Skeletal muscle satellite cell (primary cell): ENCODE measurements around the gene TNRC6C.
"Not testable (repeated sequence)": the region's sequence is repeated elsewhere in the genome, so short reads cannot be mapped to it uniquely, and the experiment has no call there.

Experiments used
- H3K27me3 ChIP-seq: 2 replicates; pipeline ENCODE4 v1.7.0; 2013; ENCODE audit warnings: low read length; ENCODE audit not compliant: control insufficient read depth, insufficient read depth
- H3K36me3 ChIP-seq: 2 replicates; pipeline ENCODE4 v1.7.0; 2013; ENCODE audit warnings: mild to moderate bottlenecking, control low read depth, low read length; ENCODE audit not compliant: insufficient read depth
- H3K4me1 ChIP-seq: 2 replicates; pipeline ENCODE4 v1.7.0; 2013; ENCODE audit warnings: low read length; ENCODE audit not compliant: control insufficient read depth, insufficient read depth
- H3K4me2 ChIP-seq: 2 replicates; pipeline ENCODE4 v1.7.0; 2013; ENCODE audit warnings: mild to moderate bottlenecking, low read length
- H3K4me3 ChIP-seq: 2 replicates; pipeline ENCODE4 v1.7.0; 2013; ENCODE audit warnings: low read length
- H3K9ac ChIP-seq: 2 replicates; pipeline ENCODE4 v1.7.0; 2013; ENCODE audit warnings: mild to moderate bottlenecking, low read depth, low read length, moderate library complexity
- H3K9me3 ChIP-seq: replicated peaks from 2 replicates; pipeline ENCODE4 v1.7.0; 2013; ENCODE audit warnings: mild to moderate bottlenecking, control low read depth, low read length

Gene TNRC6C

DNA sequence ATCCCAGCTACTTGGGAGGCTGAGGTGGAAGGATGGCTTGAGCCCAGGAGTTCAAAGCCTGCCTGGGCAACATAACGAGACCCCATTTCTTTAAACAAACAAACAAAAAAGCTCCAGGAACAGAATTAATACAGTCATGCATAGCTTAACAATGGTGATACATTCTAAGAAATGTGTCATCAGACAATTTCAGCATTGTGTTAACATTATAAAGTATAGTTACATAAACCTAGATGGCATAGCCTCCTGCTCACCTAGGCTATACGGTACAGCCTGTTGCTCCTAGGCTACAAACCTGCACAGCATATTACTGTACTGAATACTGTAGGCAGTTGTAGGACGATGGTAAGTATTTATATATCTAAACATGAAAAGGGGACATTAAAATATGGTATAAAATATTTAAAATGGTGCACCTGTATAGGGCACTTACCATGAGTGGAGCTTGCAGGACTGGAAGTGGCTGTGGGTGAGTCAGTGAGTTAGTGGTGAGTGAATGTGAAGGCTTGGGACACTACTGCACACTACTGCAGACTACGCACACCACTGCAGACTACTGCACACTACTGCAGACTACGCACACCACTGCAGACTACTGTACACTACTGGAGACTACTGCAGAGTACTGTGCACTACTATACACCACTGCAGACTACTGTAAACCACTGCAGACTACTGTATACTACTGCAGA lies 95.4 kb downstream of the TNRC6C start:
- Histone ChIP-seq H3K9ac (no peak overlapping the region), H3K36me3 (peaks cover 32% of the 10 kb centered on the region), H3K4me2 (no peak overlapping the region), H3K9me3 (no peaks in the 10 kb centered on the region), H3K4me1 (peaks cover 4% of the 10 kb centered on the region), H3K27me3 (no peaks in the 10 kb centered on the region), H3K4me3 (no peak overlapping the region)

DNA sequence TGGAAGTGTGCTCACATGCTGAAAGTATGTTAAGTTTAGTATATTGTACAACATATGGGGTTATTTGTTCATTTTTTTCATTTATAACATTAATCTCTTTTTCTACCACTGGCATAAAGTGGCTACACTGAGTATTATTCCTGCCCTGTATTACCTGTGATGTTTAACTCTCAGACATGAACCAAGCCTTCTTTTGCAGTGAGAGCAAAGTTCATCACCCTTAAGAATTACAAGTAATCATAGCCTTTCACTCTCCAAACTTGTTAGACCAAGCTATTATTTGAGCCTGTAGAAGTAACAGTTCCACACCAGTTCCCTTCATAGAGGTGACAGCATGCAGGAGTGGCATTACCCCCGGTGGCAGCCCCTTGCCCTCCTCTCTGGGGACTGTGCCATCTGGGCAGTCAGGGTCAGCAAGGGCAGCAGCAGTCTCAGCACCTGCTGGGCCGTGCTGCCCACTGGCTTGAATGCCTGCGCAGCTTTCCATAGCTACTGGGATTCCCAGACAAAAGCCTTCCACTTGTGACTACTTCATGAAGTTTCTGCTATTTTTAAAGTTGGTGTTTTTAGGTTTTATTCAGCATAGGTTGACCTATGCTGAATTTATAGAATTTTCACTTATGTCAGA lies 98.7 kb downstream of the TNRC6C start:
- Histone ChIP-seq H3K4me1 (peaks cover 9% of the 10 kb centered on the region), H3K27me3 (no peaks in the 10 kb centered on the region), H3K9me3 (no peaks in the 10 kb centered on the region), H3K4me3 (no peak overlapping the region), H3K4me2 (no peak overlapping the region), H3K36me3 (peaks cover 4% of the 10 kb centered on the region), H3K9ac (no peak overlapping the region)

DNA sequence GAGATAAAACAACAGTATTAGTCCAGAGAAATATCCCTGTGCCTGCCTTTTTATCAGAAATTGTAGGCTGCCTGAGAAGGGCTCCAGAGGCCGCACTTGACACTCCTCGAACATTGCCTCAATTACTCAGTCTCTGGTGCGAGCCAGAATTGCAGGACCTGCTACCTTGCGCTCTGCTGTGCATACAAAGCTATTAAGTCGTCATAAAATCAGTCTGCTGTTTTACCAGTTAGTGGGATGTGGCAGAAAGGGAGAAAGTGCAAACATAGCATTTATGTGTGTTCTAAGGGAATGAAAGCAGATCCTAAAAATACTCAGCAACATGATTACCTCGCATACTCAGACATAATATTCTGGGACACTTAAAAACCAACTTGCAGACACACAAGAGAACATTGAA lies 99.5 kb downstream of the TNRC6C start:
- Histone ChIP-seq H3K9ac (no peak overlapping the region), H3K4me1 (peaks cover 9% of the 10 kb centered on the region), H3K36me3 (peaks cover 4% of the 10 kb centered on the region)

DNA sequence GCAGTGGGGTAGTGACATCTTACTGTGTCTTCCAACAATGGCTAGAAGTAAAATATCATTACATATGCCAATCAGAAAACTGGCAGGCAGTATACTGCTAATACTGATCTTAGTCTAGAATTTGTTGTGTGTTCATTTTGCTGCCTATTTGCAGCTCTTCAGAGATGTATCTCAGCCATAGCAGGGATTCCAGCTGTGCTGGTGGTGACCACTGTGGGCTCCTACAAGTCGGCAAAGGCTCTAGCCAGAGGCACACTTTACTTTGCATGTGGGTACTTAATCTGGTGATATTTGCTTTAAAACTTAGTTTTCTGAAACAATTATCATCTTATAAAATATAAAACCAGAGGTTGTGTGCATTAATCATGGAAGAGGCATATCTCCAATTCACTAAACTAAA lies 100.1 kb downstream of the TNRC6C start:
- Histone ChIP-seq H3K36me3 (peaks cover 4% of the 10 kb centered on the region), H3K4me1 (peaks cover 9% of the 10 kb centered on the region), H3K4me3 (no peak overlapping the region), H3K27me3 (no peaks in the 10 kb centered on the region), H3K4me2 (no peak overlapping the region), H3K9me3 (no peaks in the 10 kb centered on the region), H3K9ac (no peak overlapping the region)

More for the DNA sequence above, 99.5 kb downstream of the TNRC6C start:
- no peaks in the 10 kb centered on the region for H3K9me3 ChIP-seq
- no peak overlapping the region for H3K4me2 ChIP-seq
- H3K27me3 ChIP-seq, result no peaks in the 10 kb centered on the region
- H3K4me3 ChIP-seq, result no peak overlapping the region

DNA sequence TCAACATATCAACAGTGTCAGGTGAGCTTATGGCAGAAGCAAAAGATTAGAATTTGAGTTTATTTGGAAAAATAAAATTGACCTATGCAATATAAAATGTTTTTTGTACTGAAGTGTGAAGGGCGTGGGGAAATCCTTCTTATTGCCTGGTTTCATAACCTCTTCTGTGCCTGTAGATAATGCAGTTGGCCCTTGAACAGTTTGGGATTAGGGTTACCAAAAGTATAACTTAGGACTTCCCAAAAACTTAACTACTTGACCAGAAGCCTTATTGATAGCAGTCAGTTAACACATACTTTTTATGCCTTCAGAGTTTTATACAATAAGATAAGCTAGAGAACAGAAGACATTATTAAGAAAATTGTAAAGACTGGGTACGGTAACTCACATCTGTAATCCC lies 104.1 kb downstream of the TNRC6C start:
- Histone ChIP-seq H3K27me3 (no peaks in the 10 kb centered on the region), H3K4me3 (no peak overlapping the region), H3K36me3 (peaks cover 2% of the 10 kb centered on the region), H3K9me3 (no peaks in the 10 kb centered on the region), H3K9ac (no peak overlapping the region), H3K4me2 (no peak overlapping the region), H3K4me1 (peaks cover 9% of the 10 kb centered on the region)

DNA sequence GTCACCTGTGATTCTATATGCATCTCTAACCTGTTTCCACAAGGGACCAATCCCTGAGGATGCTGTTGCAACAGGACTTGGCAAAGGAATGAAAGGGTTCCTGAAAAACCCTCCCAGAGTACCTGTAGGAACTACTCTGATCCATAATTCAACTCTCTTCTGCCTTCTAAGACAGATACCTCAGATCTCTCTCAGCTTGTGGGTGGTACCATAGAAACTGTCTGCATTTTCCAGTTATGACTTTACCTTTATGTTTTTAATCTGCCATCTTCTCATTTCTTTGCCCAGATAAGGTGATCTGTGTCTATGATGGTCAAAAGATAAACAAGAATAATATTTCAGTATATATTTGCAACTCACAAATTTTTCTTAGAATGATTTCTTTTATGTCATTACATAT lies 105.0 kb downstream of the TNRC6C start:
- Histone ChIP-seq H3K4me3 (no peak overlapping the region), H3K4me1 (peaks cover 9% of the 10 kb centered on the region), H3K4me2 (no peak overlapping the region), H3K9me3 (no peaks in the 10 kb centered on the region), H3K27me3 (no peaks in the 10 kb centered on the region), H3K9ac (no peak overlapping the region), H3K36me3 (peaks cover 7% of the 10 kb centered on the region)

DNA sequence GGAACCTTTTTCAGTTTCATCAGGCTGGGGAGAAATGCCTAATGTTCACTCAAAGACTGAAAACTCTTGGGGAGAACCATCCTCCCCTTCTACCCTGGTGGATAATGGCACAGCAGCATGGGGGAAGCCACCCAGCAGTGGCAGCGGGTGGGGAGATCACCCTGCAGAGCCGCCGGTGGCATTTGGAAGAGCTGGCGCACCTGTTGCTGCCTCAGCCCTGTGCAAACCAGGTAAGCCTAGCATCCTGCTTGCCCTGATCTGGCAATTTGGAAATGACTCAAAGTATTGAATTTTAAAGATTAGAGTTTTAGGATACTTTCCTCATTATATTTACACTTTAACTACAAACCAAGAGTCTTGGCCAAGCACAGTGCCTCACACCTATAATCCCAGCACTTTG lies 106.2 kb downstream of the TNRC6C start:
- Histone ChIP-seq H3K9ac (no peak overlapping the region), H3K9me3 (no peaks in the 10 kb centered on the region), H3K27me3 (no peaks in the 10 kb centered on the region), H3K4me1 (no peaks in the 10 kb centered on the region), H3K4me2 (no peak overlapping the region), H3K4me3 (no peak overlapping the region), H3K36me3 (peaks cover 7% of the 10 kb centered on the region)

DNA sequence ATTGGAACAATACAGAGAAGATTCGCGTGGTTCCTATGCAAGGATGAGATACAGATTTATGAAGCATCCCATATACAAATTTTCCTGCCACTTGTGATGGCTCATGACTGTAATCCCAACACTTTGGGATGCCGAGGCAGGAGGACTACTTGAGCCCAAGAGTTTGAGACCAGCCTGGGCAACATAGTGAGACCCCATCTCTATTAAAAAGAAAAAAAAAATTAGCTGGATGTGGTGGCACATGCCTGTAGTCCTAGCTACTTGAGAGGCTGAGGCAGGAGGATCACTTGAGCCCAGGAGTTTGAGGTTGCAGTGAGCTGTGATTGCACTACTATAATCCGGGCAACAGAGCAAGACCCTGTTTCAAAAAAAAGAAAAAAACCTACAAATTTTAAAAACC lies 108.5 kb downstream of the TNRC6C start:
- not testable (repeated sequence) for H3K9ac ChIP-seq, H3K9me3 ChIP-seq, H3K4me1 ChIP-seq, H3K27me3 ChIP-seq, H3K4me2 ChIP-seq, H3K4me3 ChIP-seq
- peaks cover 19% of the 10 kb centered on the region for H3K36me3 ChIP-seq

DNA sequence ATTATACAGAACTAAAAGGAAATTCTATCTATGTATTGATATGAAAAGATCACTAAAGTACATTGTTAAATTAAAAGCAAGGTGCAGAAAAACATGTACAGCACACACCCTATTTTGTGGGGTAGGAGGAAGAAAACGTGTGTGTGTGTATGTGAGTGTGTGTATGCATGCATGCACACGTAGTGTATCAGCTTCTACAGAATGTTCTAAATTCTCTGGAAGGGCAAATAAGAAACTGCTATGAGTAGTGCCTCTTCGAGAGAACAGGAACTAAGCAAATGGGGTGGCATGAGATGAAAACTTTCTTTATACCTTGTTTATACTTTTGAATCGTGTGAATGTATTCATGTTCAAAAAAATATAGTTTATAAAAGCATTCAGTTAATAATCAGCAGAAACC lies 111.2 kb downstream of the TNRC6C start:
- H3K4me2 ChIP-seq, result no peak overlapping the region
- H3K36me3 ChIP-seq, result peaks cover 44% of the 10 kb centered on the region

DNA sequence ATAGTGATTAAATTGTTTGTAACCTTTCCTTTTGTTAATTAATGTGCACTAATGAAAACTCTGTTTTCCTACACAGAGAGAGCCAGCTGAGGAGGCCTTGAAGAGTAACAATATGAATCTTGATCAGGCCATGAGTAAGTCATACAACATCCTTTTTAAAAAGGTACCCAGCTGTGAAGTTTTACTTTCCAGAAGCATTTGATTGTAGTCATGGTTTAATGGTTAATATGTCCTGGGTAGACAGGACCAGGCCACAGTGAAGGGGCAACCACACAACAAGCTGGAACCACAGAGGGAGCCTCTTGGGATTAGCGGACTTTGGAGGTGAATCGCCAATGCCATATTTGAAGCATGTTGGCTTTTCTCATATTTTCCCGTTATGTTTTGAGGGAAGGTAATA lies 114.5 kb downstream of the TNRC6C start:
- Histone ChIP-seq H3K4me2 (no peak overlapping the region), H3K4me1 (no peaks in the 10 kb centered on the region), H3K27me3 (no peaks in the 10 kb centered on the region), H3K36me3 (peaks cover 64% of the 10 kb centered on the region), H3K9me3 (no peaks in the 10 kb centered on the region), H3K9ac (no peak overlapping the region), H3K4me3 (no peak overlapping the region)

More for the DNA sequence above, 111.2 kb downstream of the TNRC6C start:
- H3K27me3 ChIP-seq, result no peaks in the 10 kb centered on the region
- no peaks in the 10 kb centered on the region for H3K9me3 ChIP-seq
- H3K4me1 ChIP-seq, result no peaks in the 10 kb centered on the region
- H3K9ac ChIP-seq, result no peak overlapping the region
- H3K4me3 ChIP-seq, result no peak overlapping the region

DNA sequence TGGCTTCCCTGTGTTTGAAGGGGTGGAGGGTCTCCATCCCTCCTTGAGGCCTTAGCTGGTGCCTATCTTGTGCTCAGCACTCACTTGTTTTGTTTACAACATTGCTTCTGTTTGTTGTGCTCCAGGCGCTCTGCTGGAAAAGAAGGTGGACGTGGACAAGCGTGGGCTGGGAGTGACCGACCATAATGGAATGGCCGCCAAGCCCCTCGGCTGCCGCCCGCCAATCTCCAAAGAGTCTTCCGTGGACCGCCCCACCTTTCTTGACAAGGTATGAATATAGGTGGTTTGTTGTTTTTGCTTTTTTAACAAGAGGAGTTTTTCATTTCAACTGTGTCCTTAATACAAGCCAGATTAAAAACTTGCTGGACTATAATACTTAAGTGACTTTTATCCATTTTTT lies 116.5 kb downstream of the TNRC6C start:
- Histone ChIP-seq H3K4me1 (no peaks in the 10 kb centered on the region), H3K9me3 (no peaks in the 10 kb centered on the region), H3K4me2 (no peak overlapping the region), H3K36me3 (peaks cover 73% of the 10 kb centered on the region), H3K4me3 (no peak overlapping the region), H3K9ac (no peak overlapping the region), H3K27me3 (no peaks in the 10 kb centered on the region)

DNA sequence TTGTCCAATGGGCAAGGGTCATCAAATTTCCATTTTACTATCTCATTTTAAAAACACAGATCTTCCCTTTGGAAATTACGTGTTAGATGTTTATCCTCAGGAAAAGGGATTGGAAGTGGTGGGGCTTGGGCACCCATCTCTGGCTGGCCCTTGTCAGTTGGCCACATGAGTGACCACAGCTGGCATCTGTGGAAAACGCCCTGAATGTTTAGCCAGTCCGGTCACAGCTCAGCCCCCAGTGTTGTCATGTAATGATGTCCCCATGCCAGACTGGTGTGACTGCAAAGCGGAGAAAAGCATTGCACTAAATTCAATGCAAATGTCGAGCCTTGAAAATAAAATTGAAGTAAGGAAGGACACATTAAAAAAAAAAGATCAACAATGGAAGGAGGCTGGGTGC lies 117.0 kb downstream of the TNRC6C start:
- Histone ChIP-seq H3K9me3 (no peaks in the 10 kb centered on the region), H3K4me1 (no peaks in the 10 kb centered on the region), H3K4me2 (no peak overlapping the region), H3K4me3 (no peak overlapping the region), H3K9ac (no peak overlapping the region), H3K36me3 (peaks cover 73% of the 10 kb centered on the region), H3K27me3 (no peaks in the 10 kb centered on the region)
